Measurements from ENCODE around the gene C11orf21. TPM values are rescaled to one million over a fixed set of nuclear protein-coding genes. Genes with fewer than 3 reads are reported as not detected.

Gene C11orf21
- total RNA-seq, 1 donor from 2014 or later: 12.1 TPM

DNA sequence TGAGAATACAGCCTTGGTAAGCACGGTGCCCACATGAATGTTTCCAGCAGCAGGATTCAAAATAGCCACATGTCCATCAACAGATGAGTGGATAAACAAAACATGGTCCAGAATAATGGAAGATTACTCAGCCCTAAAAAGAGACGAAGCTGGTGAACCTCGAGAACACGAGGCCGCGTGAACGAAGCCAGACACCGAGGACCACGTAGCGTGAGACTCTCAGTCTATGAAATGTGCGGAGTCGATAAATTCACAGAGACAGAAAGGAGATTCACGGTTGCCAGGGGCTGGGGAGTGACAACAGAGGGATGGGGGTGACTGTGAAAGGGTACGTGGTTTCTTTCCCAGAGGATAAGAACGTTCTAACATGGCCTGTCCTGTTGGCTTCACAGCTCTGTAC lies 28.4 kb downstream of the C11orf21 start:
- Histone ChIP-seq H3K27ac (no peak overlapping the region), H3K36me3 (no peaks in the 10 kb centered on the region), H3K4me1 (peaks cover 24% of the 10 kb centered on the region), H3K27me3 (ENCODE audit: low read depth) (peaks cover 45% of the 10 kb centered on the region), H3K9me3 (no peaks in the 10 kb centered on the region), H3K4me3 (no peak overlapping the region)
- DNase-seq: no peak
- no peak for ATAC-seq
- TF ChIP-seq, protein P1, sequence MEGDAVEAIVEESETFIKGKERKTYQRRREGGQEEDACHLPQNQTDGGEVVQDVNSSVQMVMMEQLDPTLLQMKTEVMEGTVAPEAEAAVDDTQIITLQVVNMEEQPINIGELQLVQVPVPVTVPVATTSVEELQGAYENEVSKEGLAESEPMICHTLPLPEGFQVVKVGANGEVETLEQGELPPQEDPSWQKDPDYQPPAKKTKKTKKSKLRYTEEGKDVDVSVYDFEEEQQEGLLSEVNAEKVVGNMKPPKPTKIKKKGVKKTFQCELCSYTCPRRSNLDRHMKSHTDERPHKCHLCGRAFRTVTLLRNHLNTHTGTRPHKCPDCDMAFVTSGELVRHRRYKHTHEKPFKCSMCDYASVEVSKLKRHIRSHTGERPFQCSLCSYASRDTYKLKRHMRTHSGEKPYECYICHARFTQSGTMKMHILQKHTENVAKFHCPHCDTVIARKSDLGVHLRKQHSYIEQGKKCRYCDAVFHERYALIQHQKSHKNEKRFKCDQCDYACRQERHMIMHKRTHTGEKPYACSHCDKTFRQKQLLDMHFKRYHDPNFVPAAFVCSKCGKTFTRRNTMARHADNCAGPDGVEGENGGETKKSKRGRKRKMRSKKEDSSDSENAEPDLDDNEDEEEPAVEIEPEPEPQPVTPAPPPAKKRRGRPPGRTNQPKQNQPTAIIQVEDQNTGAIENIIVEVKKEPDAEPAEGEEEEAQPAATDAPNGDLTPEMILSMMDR (IDR thresholded peaks at IDR 0.05): no peak
- intact Hi-C loops (cut with DNase I): no loop called here

DNA sequence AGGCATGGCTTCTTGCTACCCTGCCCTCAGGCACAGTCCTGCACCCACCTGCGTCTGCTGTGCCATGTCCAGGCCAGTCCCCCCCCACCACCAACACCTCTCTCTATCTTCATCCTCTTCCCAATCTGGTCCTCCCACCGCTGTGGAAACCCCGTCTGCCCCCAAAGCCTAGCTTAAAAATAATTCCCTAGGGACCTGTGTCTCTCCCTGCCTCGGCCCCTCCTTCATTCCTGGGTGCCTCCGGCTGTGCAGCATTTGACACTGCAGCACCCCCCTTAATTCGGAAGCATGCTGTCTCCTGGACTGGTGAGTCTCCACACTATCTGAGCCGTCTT lies 28.8 kb downstream of the C11orf21 start:
- ATAC-seq (no peak), DNase-seq (no peak)
- TF ChIP-seq, protein P1 (IDR thresholded peaks at IDR 0.05): no peak
- peaks cover 24% of the 10 kb centered on the region for H3K4me1 ChIP-seq
- H3K4me3 ChIP-seq: no peak overlapping the region
- H3K36me3 ChIP-seq: no peaks in the 10 kb centered on the region
- no peaks in the 10 kb centered on the region for H3K9me3 ChIP-seq
- no peak overlapping the region for H3K27ac ChIP-seq
- intact Hi-C loops (cut with DNase I): no loop called here
- H3K27me3 ChIP-seq (ENCODE audit: low read depth): peaks cover 49% of the 10 kb centered on the region

DNA sequence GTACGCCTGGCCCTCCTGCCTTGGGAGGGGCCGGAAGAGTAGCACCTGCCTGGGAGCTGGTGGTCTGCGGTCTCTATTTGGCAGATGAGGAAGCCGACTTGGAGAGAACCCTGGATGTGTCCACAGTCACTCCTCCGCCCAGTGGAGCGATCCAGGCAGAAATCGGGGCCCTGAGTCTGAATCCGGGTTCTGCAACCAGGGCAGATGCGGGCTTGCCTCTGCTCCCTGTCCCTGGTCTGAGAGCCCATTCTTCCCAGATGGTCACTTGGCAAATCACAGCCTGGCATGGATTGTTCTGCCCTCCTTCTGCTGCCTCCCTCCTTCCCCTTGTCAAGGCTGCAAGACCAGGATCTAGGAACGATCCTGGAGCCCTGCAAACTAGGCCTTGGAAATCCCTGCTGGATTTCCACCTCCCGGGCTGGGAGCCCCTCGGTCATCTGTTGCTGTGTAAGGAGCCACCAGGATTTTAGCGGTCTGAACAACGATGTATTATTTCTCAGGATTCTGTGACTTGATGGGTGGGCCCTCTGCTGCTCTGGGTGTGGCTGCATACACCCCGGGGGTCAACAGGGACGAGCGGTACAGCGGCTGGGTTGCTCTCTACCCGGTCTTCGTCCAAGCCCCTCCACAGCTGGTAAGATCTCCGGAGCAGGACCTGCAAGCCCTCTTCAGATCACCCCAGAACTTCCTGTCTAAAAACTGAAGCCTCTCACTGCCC lies 29.3 kb downstream of the C11orf21 start:
- Histone ChIP-seq H3K27ac (no peak overlapping the region), H3K4me1 (peaks cover 24% of the 10 kb centered on the region), H3K4me3 (no peak overlapping the region), H3K36me3 (no peaks in the 10 kb centered on the region), H3K9me3 (no peaks in the 10 kb centered on the region), H3K27me3 (ENCODE audit: low read depth) (peaks cover 53% of the 10 kb centered on the region)
- TF ChIP-seq, protein P1 (IDR thresholded peaks at IDR 0.05): no peak
- intact Hi-C loops (cut with DNase I): no loop called here
- ATAC-seq: no peak
- DNase-seq: no peak

DNA sequence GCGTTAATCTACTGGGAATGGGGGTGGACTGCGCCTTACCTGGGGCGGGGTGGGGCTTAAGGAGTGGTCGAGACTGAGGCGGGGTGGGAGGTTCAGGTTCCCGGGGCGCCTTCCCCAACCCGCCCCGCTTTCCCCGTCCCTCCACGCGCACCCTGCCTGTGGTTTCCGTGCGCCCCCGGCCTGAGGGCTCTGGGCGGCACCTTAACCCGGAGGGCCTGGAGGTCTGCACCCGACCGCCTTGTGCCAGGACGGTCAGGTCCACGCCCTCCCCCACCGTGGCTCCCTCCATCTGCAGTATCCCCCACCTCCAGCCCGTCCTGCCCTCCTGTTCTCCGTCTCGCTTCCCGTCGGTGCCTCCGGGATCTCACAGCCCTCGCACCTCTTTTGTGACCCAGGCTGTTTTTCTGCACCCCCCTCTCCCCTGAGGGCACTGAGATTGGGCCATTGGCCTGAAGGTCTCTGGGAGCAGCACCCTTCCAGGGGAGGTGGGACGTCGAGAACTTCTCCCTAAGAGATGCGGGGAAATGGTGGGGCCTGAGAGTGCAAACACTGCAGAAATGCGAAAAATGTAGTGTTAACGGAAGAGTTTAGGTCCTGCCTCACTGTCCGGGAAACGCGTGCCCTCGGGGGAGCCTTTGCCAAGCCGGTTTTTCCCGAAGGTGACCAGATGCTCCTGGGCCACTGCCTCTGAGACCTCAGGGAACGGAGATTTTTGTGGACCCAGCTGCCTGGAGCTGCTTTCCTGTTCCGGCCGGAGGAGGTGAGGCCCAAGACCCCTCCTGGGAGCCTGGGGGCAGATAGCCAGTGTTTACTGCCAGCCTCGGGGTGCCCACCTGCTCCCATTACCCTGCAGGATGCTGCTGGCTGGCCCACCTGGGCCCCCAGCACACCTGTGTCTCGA lies 30.1 kb downstream of the C11orf21 start:
- ATAC-seq: no peak
- H3K27me3 ChIP-seq (ENCODE audit: low read depth): peaks cover 53% of the 10 kb centered on the region
- H3K27ac ChIP-seq: no peak overlapping the region
- H3K4me3 ChIP-seq: peak overlapping the region; percentile 35
- peaks cover 24% of the 10 kb centered on the region for H3K4me1 ChIP-seq
- H3K36me3 ChIP-seq: no peaks in the 10 kb centered on the region
- TF ChIP-seq, protein P1 (IDR thresholded peaks at IDR 0.05): no peak
- intact Hi-C loops (cut with DNase I): no loop called here
- no peak for DNase-seq
- H3K9me3 ChIP-seq: no peaks in the 10 kb centered on the region

DNA sequence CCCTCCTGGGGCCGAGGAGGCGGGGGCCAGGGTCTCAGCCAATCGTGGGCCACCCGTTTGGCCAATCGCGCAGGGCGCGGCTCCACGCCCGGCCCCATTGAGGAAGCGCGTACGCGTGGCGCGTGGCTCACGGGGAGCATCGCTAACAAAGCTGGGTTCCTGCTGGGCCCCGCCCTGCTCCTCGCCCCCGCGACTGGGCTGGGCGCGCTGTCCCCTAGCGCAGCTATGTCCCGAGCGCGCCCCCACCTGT lies 30.7 kb downstream of the C11orf21 start:
- Histone ChIP-seq H3K4me3 (peak overlapping the region; percentile 35), H3K36me3 (no peaks in the 10 kb centered on the region), H3K27me3 (ENCODE audit: low read depth) (peaks cover 53% of the 10 kb centered on the region), H3K9me3 (no peaks in the 10 kb centered on the region), H3K27ac (no peak overlapping the region), H3K4me1 (peaks cover 27% of the 10 kb centered on the region)
- TF ChIP-seq, protein P1 (IDR thresholded peaks at IDR 0.05): no peak
- DNase-seq (peak; percentile 82), ATAC-seq (peak; percentile 45 to 64)
- intact Hi-C loops (cut with DNase I): no loop called here

All from lower lobe of right lung (tissue), 2 donors.